ENCODE results near the gene CTCFL.

Gene CTCFL

DNA sequence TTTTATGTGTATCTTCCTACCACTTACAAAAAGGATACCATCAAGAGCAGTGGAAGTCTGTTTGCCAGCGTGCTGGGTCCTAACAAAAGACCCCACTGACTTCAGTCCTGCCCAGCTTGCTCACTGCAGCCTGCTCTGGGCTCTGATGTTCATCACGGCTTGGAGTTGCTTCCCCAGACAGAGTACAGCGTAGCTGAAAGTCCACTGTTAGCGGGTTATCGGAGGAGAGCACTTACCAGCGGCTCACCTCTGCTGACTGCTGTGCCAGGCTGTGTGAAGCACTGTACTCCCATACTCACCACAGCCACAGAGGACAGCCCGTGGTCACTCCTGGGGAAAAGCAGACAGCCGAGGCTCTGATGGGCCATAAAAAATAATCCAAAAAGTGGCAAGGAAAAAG, 40.2 kb downstream of the CTCFL start:
- no peaks in the 10 kb centered on the region for H4K20me1 ChIP-seq
- no peak overlapping the region for H3K9ac ChIP-seq
- peak overlapping the region in 4 of 11 experiments; percentile 12 to 49 (median 45); a peak in 5 of 22 replicates for H3K27ac ChIP-seq
- no peak for TF ChIP-seq Cebpa-rat (IDR thresholded peaks at IDR 0.05)
- no peak overlapping the region for H3K4me2 ChIP-seq
- peaks cover 0 to 24% (median 7%) of the 10 kb centered on the region in 11 experiments; a peak in 12 of 22 replicates for H3K9me3 ChIP-seq (replicated peaks in 1 of 11)
- peaks cover 0 to 15% (median 0%) of the 10 kb centered on the region in 11 experiments; a peak in 5 of 22 replicates for H3K36me3 ChIP-seq
- H3K27me3 ChIP-seq, result no peaks in the 10 kb centered on the region
- peaks cover 40 to 54% (median 44%) of the 10 kb centered on the region in 10 experiments for H3K4me1 ChIP-seq
- H3K4me3 ChIP-seq, result no peak overlapping the region

DNA sequence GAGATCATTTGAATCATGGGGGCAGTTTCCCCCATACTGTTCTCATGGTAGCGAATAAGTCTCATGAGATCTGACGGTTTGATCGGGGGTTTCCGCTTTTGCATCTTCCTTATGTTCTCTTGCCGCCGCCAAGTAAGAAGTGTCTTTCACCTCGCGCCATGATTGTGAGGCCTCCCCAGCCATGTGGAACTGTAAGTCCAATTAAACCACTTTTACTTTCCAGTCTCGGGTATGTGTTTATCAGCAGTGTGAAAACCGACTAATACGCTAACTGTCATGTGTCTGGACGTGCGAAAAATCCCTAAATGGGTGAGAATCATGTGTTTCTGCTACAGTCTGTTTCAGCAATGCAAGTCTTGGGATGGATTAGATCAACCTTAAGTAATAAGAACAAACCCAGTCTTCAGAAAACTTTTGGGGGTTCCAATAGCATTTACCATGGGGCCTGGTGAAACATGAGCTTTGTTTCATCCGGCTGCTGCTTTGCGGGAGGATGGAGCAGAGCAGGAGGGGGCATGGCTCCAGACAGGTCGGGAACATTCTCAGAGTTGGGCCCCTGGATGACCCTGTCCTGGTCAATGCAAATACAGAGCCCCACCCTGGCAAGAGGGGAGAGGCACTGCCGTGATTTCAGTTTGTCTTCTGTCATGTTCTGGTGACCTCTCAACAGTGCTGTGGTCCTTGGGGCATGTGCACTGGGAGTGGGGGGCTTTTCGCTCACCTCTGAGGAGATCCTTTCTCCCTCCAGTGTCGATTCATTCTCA, 41.5 kb downstream of the CTCFL start:
- Histone ChIP-seq H3K4me2 (peak overlapping the region in 9 of 11 experiments; percentile 79 to 98 (median 96); a peak in 18 of 22 replicates), H3K36me3 (peaks cover 0 to 11% (median 0%) of the 10 kb centered on the region in 11 experiments; a peak in 3 of 22 replicates), H4K20me1 (no peaks in the 10 kb centered on the region), H3K27me3 (no peaks in the 10 kb centered on the region), H3K4me3 (no peak overlapping the region), H3K9me3 (replicated peaks in 1 of 11) (peaks cover 0 to 18% (median 7%) of the 10 kb centered on the region in 11 experiments; a peak in 12 of 22 replicates), H3K27ac (peak overlapping the region in 7 of 11 experiments; percentile 59 to 99 (median 71); a peak in 13 of 22 replicates), H3K9ac (peak overlapping the region in 3 of 11 experiments; percentile 57 to 83 (median 61); a peak in 5 of 22 replicates), H3K4me1 (peaks cover 38 to 62% (median 58%) of the 10 kb centered on the region in 10 experiments)
- no peak for TF ChIP-seq Cebpa-rat (IDR thresholded peaks at IDR 0.05)

DNA sequence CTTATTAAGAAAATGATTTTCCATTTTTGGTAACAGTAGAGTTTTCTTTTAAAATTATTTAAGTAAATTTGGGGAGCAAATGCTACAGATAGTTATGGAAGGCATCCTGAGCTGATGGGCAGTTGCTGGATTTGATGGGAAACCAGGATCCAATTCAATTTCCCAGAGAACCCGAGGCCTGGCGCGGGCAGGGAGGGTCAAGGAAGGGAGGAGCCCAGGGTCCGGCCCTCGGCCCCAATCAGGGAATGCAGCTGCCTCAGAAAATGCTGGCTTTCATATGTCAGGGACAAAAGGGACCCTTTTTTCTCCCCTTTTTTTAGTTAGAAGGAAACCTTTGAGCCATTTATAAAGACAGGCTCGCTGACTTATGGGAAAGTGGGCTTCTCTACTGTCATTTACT, 42.1 kb downstream of the CTCFL start:
- Histone ChIP-seq H4K20me1 (no peaks in the 10 kb centered on the region), H3K4me3 (no peak overlapping the region), H3K9ac (peak overlapping the region in 9 of 11 experiments; percentile 29 to 83 (median 44); a peak in 15 of 22 replicates), H3K9me3 (replicated peaks in 1 of 11) (peaks cover 0 to 18% (median 7%) of the 10 kb centered on the region in 11 experiments; a peak in 12 of 22 replicates), H3K27me3 (no peaks in the 10 kb centered on the region), H3K4me2 (peak overlapping the region; percentile 62 to 98 (median 95)), H3K27ac (peak overlapping the region in 8 of 11 experiments; percentile 47 to 99 (median 66); a peak in 17 of 22 replicates), H3K4me1 (peaks cover 38 to 65% (median 64%) of the 10 kb centered on the region in 10 experiments), H3K36me3 (peaks cover 0 to 11% (median 0%) of the 10 kb centered on the region in 11 experiments; a peak in 3 of 22 replicates)
- no peak for TF ChIP-seq Cebpa-rat (IDR thresholded peaks at IDR 0.05)

DNA sequence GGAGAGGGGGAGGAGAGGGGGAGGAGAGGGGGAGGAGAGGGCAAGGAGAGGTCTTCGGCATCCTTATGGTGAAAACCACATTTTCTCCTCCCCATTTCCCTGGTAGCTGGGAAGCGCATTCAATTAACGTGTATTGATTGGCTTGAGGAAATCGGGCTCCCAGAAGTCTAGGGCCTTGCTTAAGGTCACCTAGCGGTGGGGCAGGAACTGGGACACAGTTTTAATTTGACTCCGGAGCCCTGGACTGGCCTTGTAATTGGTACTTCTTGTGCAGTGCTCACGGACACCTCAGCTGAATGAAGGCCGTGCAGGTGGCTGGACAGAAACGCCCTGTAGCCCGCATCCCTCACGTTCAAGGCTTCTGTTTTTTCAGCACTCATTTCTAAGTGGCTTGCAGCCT, 42.8 kb downstream of the CTCFL start:
- no peak for TF ChIP-seq Cebpa-rat (IDR thresholded peaks at IDR 0.05)
- peaks cover 0 to 18% (median 7%) of the 10 kb centered on the region in 11 experiments; a peak in 12 of 22 replicates for H3K9me3 ChIP-seq (replicated peaks in 1 of 11)
- no peaks in the 10 kb centered on the region for H4K20me1 ChIP-seq
- no peak overlapping the region for H3K4me3 ChIP-seq
- no peaks in the 10 kb centered on the region for H3K27me3 ChIP-seq
- peak overlapping the region; percentile 62 to 98 (median 95) for H3K4me2 ChIP-seq
- H3K4me1 ChIP-seq, result peaks cover 45 to 72% (median 71%) of the 10 kb centered on the region in 10 experiments
- H3K9ac ChIP-seq, result peak overlapping the region in 8 of 11 experiments; percentile 38 to 83 (median 50); a peak in 14 of 22 replicates
- H3K27ac ChIP-seq, result peak overlapping the region in 8 of 11 experiments; percentile 47 to 99 (median 66); a peak in 17 of 22 replicates
- H3K36me3 ChIP-seq, result peaks cover 0 to 11% (median 0%) of the 10 kb centered on the region in 11 experiments; a peak in 3 of 22 replicates

DNA sequence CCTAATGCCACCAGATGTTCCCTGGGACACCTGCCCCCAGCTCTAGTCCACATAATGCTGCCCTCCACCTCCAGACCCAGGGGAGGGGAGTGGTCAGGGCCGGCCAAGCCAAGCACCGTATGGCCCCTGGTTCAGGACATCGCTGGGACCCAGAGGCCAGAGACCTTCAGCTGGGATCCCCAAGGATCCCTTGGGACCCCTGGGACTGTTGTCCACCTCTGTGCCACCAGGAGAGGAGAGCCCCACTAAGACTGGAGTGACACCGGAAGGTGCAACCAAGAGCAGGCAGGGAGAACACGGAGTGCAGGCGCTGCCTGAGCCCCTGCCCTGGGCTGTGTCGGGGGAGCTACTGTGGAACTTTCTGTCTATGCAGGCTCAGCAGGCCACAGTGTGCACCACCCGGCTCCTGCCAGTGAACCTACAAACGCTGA, 43.6 kb downstream of the CTCFL start:
- Histone ChIP-seq H3K36me3 (peaks cover 0 to 11% (median 0%) of the 10 kb centered on the region in 11 experiments; a peak in 3 of 22 replicates), H3K9ac (peak overlapping the region; percentile 31 to 85 (median 74); a peak in 20 of 22 replicates), H3K4me1 (peaks cover 53 to 80% (median 79%) of the 10 kb centered on the region in 10 experiments), H3K27ac (peak overlapping the region in 10 of 11 experiments; percentile 16 to 99 (median 91); a peak in 19 of 22 replicates), H4K20me1 (no peaks in the 10 kb centered on the region), H3K27me3 (no peaks in the 10 kb centered on the region), H3K4me3 (peak overlapping the region in 7 of 10 experiments; percentile 31 to 57 (median 41); a peak in 11 of 20 replicates), H3K4me2 (peak overlapping the region; percentile 87 to 99 (median 96)), H3K9me3 (replicated peaks in 1 of 11) (peaks cover 0 to 13% (median 7%) of the 10 kb centered on the region in 11 experiments; a peak in 12 of 22 replicates)
- TF ChIP-seq Cebpa-rat (IDR thresholded peaks at IDR 0.05), result peak in 1 of 11 experiments; percentile 5; a peak in 2 of 22 replicates

DNA sequence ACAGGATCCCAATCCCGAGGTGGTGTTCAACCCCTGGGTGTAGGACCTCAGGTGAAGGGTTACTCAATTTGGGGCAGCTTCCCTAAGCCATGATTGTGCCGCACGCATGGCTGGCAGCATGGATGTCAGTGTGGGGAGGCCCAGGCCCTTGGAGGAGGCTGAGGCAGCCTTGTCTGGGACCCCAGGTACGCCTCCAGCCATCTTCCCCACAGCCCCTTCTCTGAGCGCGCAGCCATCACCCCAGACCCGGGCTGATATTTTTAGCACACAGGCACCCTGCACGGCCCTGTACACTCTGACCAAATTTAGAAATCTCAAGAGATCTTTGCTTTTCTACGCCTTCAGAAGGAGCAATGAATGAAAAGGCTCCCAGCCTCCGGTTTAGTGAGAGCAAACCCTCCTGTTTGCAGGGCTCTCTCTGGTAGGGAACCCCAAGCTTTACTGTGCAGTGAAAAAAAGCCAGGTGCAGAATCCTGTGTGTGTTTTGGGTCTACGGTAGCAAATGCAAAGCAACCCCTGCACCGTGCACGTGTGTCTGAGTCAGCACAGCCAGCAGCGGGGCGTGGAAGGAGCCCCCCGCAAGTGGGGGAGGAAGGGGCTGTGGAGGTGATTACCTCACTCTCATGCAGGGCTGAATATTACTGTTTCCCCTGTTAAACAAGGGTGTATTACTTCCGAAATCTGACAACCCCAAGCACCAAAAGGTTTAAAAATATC, 44.3 kb downstream of the CTCFL start:
- H4K20me1 ChIP-seq, result no peaks in the 10 kb centered on the region
- H3K4me1 ChIP-seq, result peaks cover 60 to 87% (median 86%) of the 10 kb centered on the region in 10 experiments
- peaks cover 0 to 7% (median 4%) of the 10 kb centered on the region in 11 experiments; a peak in 11 of 22 replicates for H3K9me3 ChIP-seq (replicated peaks in 1 of 11)
- peaks cover 0 to 9% (median 0%) of the 10 kb centered on the region in 11 experiments; a peak in 3 of 22 replicates for H3K36me3 ChIP-seq
- peak overlapping the region in 10 of 11 experiments; percentile 40 to 99 (median 91); a peak in 19 of 22 replicates for H3K27ac ChIP-seq
- peak overlapping the region; percentile 31 to 85 (median 74); a peak in 20 of 22 replicates for H3K9ac ChIP-seq
- H3K4me2 ChIP-seq, result peak overlapping the region; percentile 87 to 99 (median 96)
- H3K27me3 ChIP-seq, result no peaks in the 10 kb centered on the region
- peak in 5 of 11 experiments; percentile 11 to 86 (median 38); a peak in 5 of 22 replicates for TF ChIP-seq Cebpa-rat (IDR thresholded peaks at IDR 0.05)
- H3K4me3 ChIP-seq, result peak overlapping the region in 7 of 10 experiments; percentile 31 to 57 (median 41); a peak in 10 of 20 replicates

DNA sequence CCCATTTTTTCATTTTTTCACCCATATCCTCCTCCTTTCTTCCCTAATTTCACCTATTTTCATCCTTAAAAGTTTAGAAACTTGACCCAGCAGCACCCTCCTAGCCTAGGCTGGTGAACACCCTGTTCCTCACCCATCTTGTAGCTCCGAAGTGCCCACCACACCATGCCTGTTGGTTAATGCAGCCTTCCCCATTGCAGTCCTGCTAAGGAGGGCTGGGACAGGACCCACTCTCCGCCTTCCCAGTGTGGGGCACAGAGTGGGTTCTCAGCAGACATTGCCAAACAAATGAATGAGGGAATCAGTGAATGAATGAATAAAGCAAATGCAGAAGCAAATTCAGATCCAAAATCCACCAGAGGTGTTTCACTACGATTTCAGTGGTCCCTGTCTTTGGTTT, 45.7 kb downstream of the CTCFL start:
- Histone ChIP-seq H4K20me1 (no peaks in the 10 kb centered on the region), H3K9me3 (replicated peaks in 1 of 11) (0 out of 22 replicates have a peak, but pooled peaks cover 0 to 6% (median 0%) of the 10 kb centered on the region in 11 experiments), H3K4me3 (no peak overlapping the region), H3K4me1 (peaks cover 74 to 100% (median 100%) of the 10 kb centered on the region in 10 experiments), H3K36me3 (0 out of 22 replicates have a peak, but pooled peaks cover 0 to 4% (median 0%) of the 10 kb centered on the region in 11 experiments), H3K27me3 (no peaks in the 10 kb centered on the region), H3K27ac (peak overlapping the region in 7 of 11 experiments; percentile 24 to 99 (median 98); a peak in 13 of 22 replicates), H3K4me2 (peak overlapping the region in 10 of 11 experiments; percentile 9 to 99 (median 96); a peak in 18 of 22 replicates), H3K9ac (peak overlapping the region in 4 of 11 experiments; percentile 28 to 85 (median 45); a peak in 5 of 22 replicates)
- TF ChIP-seq Cebpa-rat (IDR thresholded peaks at IDR 0.05), result no peak

DNA sequence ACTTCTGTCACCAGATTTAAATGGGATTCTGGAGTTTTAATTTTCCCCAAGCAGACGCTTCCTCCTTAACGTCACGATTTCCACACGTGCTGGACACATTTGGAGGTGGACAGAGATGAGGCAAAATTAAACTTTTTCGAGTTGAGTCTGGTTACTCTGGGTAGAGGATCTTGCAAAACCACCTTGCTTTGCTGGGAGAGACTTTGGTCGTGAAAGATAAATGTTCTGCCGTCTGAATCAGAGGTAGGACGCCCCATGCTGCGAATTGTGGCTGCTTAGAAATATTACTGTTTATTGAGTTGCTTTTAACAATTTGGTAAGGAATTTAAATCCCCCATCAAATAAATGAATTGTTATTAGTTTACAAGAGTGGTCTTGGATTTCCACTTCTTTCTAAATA, 46.8 kb downstream of the CTCFL start:
- no peaks in the 10 kb centered on the region for H3K36me3 ChIP-seq
- 0 out of 22 replicates have a peak, but pooled peaks cover 0 to 6% (median 0%) of the 10 kb centered on the region in 11 experiments for H3K9me3 ChIP-seq (replicated peaks in 1 of 11)
- no peak for TF ChIP-seq Cebpa-rat (IDR thresholded peaks at IDR 0.05)

More for the DNA sequence above, 46.8 kb downstream of the CTCFL start:
- H3K4me2 ChIP-seq, result peak overlapping the region in 10 of 11 experiments; percentile 83 to 99 (median 96); a peak in 20 of 22 replicates
- no peaks in the 10 kb centered on the region for H4K20me1 ChIP-seq
- peak overlapping the region in 9 of 11 experiments; percentile 8 to 99 (median 98); a peak in 16 of 22 replicates for H3K27ac ChIP-seq
- peaks cover 84 to 100% (median 100%) of the 10 kb centered on the region in 10 experiments for H3K4me1 ChIP-seq
- H3K4me3 ChIP-seq, result no peak overlapping the region
- H3K9ac ChIP-seq, result peak overlapping the region in 8 of 11 experiments; percentile 77 to 88 (median 82); a peak in 13 of 22 replicates
- no peaks in the 10 kb centered on the region for H3K27me3 ChIP-seq
